Pulmonary artery endothelial cell (primary cell): Measurements from ENCODE around the gene BUD13. TPM values are rescaled to one million over a fixed set of nuclear protein-coding genes. Genes with fewer than 3 reads are reported as not detected.
"Not testable (repeated sequence)": the region's sequence is repeated elsewhere in the genome, so short reads cannot be mapped to it uniquely, and the experiment has no call there.

ENCODE experiments used
- DNase-seq: peaks from one replicate; pipeline ENCODE4 v3.0.0-alpha.2; 2011; ENCODE audit warnings: low read depth, low spot score
- total RNA-seq: library from RNA; depleted of rRNA; stranded (reverse); fragments of >200 nt; gene quantifications from 2 replicates; pipeline ENCODE4 v1.2.3, GENCODE V29; 2014

BUD13 gene, protein sequence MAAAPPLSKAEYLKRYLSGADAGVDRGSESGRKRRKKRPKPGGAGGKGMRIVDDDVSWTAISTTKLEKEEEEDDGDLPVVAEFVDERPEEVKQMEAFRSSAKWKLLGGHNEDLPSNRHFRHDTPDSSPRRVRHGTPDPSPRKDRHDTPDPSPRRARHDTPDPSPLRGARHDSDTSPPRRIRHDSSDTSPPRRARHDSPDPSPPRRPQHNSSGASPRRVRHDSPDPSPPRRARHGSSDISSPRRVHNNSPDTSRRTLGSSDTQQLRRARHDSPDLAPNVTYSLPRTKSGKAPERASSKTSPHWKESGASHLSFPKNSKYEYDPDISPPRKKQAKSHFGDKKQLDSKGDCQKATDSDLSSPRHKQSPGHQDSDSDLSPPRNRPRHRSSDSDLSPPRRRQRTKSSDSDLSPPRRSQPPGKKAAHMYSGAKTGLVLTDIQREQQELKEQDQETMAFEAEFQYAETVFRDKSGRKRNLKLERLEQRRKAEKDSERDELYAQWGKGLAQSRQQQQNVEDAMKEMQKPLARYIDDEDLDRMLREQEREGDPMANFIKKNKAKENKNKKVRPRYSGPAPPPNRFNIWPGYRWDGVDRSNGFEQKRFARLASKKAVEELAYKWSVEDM
- total RNA-seq, result 20.2 and 25.3 TPM in 2 replicates

DNA sequence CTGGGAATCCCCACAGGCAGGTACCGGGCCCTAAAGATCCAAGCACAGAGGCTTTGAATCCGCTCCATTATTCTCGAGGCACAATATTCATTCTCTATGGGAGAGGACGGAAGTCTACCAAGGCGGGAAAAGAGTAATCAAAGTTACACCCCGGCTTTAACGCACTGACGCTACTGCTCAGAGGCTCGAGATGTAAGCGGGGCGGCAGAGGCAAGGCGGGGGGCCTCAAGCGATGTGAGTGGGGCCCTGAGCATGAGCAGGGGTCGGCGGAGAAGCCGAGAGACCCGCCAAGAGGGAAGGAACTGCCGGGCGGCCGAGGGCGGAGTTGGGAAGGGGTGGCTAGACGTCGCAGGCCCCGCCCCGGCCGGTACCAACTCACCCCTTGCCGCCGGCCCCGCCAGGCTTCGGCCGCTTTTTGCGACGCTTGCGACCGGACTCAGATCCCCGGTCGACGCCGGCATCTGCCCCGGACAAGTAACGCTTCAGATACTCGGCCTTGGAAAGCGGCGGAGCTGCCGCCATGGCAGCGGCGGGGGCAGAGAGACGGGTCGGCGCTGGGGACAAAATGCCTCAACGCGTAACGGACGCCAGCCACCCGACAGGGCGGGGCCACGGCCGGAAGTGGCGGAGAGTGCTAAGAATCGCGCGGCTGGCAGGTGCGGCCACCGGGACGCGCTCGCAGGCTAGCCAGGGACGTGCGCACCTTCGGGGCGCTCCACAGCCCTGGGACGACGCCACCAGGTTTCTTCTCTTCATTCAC is at the start of gene BUD13:
TSS of gene BUD13 (minus strand) at position 545 of the 760 bp plus-strand sequence. CDS start at position 522, 23 bp downstream.
- DNase-seq, result peak; percentile 51

DNA sequence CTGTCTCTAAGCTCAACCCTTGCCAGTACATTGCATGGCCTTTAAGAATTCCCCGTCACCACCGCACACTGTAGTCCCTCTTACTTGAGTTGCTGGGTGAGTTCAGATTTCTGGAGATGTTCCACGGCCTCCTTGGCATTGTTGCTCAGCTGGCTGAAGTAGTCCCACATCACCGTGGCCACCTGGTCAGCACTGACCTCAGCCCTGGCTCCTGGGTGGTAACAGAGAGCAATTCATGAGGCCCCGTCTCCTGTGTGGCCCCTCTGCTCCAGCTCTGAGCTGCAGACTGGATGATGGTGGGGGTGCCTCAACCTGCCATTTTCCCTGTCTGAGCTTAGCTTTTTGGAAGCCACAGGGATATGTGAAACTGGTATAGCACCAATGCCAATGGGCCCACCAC is 49.8 kb upstream of the BUD13 start:
- no peak for DNase-seq

DNA sequence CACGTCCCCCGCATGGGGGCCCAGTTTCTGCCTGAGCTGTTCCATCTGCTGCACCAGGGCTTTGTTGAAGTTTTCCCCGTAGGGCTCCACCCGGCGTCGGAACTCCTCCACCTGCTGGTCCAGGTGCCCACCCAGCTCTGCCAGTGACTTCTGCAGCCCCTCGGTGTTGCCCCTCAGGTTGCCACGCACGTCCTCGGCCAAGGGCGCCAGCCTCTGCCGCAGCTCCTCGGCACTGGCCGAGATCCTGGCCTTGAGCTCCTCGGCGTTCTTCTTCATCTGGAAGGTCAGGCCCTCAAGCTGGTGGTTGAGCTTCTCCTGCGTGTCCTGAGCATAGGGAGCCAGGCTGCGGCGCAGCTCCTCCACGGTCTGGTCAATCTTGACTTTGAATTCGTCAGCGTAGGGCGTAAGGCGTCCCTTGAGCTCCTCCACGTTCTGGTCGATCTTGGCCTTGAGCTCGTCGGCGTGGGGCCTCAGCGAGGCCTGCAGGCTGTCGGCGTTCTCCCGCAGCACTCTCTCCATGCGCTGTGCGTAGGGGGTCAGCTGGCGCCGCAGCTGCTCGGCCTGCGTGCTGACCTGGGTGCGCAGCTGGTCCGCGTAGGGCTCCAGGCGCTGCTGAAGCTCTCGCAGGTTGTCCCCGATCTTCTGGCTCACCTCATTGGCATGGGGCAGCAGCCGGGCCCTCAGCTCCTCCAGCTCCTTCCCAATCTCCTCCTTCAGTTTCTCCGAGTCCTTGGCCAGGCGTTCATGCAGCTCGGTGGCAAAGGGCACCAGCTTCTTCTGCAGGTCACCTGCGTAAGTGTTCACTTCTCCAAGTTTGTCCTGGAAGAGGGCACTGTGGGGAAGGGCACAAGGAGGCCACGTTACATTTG is 48.5 kb upstream of the BUD13 start:
- DNase-seq, result no peak

DNA sequence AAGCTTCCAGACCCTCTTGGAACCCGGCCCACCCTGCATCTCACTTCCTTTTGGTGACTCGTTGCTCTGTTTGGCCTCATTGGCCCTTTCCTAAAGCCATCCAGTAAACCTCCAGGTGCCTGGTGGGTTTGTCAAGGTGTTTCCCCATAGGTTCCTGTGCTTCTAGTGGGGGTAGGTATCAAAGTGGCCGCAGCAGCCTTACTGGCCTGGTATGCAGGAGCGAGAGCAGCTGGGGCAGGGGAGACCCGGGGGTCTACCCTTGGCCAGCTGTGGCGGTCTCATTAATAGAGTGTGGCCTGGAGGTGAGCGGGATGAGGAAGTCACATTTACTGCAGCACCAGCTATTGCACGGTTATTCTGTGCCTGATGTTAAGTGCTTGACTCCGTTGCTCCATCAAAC is 46.3 kb upstream of the BUD13 start:
- DNase-seq, result no peak

DNA sequence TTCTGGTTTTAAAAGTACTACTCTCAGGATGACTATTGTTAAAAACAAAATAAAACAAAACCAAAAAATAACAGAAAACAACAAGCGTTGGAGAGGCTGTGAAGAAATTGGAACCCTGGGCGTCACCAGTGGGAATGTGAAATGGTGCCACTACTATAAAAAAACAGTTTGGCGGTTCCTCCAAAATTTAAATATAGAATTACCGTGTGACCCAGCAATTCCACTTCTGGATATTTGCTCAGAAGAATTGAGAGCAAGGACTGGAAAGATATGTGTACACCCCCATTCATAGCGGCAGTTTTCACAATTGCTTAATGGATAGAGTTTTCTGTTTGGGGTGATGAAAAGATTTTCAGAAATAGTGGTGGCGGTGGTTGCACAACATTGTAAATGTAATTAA is 41.7 kb upstream of the BUD13 start:
- no peak for DNase-seq

DNA sequence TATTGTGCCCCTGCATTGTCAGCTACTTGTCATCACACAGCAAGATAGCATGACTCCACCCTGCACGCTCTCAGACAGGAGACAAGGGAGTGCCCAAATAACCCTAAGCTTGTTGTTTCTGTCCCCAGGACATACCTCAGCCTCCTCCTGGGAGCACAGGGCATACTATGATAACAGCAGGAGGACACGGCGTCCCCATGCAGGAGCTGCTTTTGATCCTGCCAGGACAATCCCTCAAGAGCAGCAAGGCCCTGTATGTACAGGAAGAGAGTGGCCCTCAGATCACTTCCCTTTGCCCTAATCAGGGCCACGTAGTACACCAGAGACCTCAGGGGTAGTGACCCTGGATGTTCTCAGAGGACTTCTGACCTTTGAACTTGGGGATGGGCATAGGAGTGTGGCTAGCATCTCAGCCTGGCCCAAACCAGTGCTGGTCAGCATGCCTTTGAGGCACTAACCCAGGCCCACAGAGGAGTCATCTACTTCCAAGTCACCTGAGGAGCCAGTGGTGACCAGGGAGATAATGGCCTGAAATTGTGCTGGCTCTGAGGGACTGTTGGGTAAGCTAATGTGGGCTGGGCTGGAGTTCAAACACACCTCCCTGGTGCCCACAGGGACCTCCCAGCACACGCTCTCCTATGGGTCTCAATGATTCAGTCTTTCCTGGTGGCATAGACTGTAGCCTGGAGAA is 41.1 kb upstream of the BUD13 start:
- no peak for DNase-seq

DNA sequence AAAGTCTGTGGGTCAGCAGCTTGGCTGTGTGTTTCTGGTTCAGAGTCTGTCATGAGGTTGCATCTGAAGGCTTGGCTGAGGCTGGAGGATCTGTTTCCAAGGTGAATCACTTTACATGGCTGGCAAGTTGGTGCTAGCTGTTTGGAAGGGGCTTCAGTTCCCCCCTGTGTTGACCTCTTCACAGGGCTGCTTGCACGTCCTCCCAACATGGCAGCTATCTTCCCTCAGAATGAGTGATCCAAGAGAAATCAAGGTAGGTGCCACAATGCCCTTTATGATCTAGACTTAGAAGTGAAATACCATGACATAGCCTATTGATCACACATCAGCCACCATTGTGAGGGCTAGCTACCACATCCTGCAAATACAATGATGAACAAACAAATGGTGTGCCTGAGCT is 40.4 kb upstream of the BUD13 start:
- DNase-seq, result no peak

DNA sequence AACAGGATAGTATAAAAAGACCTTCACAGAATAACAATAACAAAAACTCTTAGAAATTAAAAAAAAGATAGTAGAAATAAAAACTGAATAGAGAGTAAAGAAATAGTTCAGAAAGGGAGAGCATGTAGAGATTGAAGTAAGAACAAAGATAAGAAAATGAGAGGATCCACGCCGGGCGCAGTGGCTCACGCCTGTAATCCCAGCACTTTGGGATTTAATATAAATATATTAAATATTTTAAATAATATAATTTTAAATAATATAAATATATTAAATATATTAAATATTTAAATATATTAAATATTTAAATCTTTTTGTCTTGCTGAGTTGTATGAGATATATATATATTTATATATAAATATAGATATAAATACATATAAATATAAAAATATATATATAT is 39.3 kb upstream of the BUD13 start:
- DNase-seq, result no peak

DNA sequence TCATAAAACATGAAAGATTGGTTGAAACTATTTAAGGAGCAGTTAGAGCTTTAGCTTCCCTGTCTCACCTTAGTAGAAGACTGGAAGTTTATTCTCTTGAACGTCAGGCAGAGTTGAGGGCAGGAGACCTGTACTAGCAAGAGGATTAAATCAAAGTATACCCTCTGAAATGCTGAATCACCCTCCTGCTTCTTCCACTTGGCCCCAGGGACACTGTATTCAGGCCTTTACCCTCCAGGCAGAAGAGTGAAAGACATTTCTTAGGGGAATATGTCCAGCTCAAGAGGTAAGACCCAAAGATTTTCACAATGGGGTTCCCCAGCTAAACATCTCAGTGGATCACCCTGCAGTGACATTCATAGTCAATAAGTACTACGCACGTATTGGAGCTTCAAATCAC is 38.4 kb upstream of the BUD13 start:
- DNase-seq, result no peak

DNA sequence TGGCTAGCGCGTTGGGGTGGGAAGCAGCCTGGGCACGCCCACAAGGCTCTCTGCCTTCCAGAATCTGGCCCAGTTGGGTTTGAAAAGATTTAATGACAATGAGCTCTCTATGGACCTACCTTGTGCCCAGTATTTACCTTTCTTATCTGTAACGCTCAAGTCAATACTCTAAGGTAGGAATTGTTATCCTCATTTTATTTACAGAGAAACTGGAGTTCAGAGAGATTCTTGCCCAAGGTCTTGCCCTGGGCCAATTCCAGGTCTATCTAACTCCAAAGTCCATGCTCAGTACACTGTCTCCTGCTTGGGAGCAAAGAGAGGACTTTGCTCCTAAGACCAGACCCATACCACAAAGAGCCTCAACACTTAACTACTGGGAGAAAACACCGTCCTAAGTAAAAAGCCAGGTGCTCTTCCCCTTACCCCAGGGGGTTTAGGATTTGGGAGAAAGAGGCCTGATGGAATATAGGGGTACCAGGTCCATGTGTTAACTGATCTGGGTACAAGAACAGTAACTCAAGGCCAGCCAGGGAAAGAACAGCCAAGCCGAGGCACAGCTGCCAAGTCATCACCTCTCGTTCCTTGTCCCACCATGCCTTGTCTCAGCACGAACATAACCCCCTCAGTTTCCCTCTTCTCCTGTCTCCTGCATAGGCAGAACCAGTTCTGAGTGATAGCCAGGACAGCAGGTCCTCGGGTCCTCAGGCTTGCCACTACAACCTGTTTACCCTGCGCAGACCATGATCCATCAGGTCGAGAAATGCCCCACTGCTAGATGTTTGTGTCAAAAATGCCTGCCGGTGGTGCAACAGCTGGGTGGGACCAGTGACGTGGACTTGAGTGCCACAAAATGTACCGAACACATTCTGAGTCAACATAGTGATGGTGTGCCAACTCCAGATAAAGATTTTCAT is 35.7 kb upstream of the BUD13 start:
- DNase-seq, result no peak

DNA sequence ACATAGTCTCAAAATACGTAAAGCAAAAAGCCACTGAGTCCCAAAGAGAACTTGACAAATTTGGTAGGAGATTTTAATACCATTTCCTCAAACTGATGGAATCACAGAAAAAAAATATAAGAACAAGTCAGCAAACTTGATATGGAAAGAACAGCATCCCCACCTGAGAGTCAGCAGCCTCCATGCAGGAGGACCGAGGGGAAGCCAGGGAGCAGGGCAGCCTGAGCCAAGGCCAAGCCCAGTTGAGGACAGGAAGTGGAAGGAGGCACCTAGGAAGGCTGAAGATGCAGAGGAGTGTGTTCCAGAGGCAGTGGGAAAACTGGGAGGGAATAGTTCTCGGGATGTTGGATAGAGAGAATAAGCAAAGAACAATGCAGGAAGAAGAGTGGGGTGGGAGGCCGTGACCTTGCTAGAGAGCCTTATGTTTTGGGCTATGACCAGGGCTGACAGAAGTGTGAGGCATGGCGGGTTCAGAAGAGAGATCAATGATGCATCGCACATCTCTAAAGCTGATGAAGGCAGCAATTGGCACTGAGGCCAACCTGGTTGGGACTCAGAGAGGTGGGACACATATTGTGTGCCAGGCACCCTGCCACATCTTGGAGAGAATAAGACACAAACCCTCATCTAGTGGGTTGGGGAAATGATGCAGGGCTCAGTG is 34.9 kb upstream of the BUD13 start:
- DNase-seq, result no peak

DNA sequence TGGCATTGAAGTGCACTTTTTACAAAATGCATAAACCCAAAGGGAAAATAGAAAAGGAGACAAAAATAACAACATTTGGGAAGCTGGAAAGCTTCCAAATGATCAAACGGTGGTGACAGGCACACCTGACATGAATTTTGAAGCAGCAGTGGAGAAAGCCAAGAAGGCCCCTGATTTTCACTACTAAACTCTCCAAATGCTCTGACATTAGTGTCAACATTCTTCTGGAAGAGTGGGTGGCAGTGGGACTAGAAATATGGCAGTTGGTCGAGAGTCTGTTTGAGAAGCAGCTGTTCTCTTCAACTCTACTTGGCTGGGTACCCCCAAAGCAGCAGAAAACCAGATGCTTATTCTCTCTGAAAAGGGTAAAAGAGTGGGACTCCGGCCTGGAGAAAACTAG is 31.2 kb upstream of the BUD13 start:
- DNase-seq, result no peak

DNA sequence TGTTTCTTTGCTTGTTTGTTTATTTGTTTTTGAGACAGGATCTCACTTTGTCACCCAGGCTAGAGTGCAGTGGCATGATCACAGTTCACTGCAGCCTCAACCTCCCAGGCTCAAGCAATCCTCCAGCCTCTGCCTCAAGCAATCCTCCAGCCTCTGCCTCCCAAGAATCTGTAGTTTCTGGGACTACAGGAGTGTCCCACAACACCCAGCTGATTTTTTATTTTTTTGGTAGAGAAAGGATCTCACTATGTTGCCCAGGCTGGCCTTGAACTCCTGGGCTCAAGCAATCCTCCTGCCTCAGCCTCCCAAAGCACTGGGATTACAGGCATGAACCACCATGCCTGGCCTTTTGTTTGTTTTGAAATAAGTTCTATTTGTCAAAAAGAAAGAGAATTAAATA is 28.9 kb upstream of the BUD13 start:
- DNase-seq, result not testable (repeated sequence)

DNA sequence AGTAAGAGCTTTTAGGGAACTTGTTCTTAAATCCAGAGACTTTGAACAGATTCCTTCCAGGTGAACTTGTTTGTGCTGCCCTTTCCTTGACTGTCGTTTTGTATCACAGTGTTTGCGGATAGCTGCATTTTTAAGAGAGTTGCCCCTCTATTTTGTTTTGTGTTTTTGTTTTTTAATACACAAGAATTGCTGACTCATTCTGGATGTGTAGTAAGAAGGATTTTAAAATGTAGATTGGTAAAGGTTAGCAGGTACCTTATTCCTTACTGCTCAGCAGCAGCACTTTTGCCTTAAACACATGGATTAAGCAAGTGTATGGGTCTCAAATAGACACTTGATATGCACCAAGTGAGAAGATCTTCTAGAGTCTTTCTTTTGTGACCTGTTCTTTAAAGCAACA is 27.8 kb upstream of the BUD13 start:
- no peak for DNase-seq

DNA sequence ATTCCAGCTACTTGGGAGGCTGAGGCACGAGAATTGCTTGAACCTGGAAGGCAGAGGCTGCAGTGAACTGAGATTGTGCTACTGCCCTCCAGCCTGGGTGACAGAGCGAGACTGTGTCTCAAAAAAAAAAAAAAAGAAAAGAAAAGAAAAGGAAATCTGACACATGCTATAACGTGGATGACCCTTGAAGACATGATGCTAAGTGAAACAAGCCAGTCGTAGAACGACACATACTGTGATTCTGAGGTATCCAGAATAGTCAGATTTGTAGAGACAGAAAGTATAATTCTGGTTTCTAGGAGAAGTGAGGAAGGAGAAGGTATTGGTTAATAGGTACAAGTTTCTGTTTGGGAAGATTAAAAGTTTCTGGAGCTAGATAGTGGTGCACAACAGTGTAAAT is 25.6 kb upstream of the BUD13 start:
- DNase-seq, result no peak

DNA sequence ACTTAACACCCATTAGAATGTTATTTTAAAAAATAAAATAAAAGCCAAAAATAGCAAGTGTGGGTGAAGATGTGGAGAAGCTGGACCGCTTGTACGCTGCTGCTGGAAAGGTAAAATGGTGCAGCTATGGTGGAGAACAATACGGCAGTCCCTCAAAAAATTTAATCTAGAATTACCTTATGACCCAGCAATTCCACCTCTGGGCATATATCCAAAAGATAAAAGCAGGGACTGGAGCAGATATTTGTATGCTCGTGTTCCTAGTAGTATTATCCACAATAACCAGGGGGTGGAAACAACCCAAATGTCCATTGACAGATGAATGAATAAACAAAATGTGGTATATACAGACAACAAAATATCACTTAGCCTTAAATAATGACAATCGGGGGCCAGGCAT is 25.0 kb upstream of the BUD13 start:
- DNase-seq, result no peak

DNA sequence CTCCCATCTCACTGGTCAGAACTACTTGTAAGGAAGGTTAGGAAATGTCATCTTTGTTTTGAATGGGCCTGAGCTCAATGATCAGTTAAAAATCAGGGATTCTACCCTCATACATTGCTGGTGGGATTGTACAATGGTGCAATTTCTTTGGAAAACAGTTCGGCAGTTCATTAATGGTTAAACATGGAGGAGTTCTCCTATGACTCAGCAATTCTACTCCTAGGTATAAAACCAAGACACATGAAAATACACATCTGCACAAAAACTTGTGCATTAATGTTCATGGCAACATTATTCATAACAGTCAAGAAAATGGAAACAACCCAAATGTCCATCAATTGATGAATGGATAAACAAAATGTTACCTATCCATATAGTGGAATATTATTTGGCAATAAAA is 23.8 kb upstream of the BUD13 start:
- no peak for DNase-seq

DNA sequence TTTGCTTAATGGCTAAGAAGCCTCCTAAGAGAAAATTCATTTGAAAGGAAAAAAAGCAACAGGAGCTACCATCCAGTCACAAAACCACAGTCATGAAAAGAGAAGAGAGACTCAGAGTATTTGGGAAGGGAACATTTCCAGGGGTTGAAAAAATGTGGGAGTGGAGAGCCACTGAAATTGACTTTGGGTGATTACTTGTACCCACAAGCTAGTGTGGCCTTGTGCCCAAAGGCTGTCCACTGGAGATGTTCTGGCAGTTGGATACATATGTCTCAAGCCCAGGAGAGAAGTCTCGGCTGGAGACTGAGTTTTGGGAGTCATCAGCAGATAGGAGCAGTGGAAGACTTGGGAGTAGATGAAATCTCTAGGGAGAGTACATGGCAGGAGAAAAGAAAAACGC is 22.1 kb upstream of the BUD13 start:
- no peak for DNase-seq

DNA sequence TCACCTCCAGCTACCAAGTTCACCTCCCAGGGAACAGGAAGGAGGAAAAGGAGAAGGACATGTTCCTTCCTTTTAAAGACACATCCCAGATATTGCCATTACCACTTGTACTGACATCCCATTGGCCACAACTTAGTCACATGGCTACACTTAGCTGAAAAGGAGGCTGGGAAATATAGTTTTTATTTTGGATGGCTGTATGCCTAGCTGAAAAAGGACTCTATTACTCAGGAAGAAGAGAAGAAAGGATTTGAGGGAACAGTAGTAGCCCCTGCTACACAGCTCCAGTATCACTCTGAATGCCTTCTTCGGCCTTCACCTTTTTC is 20.9 kb upstream of the BUD13 start:
- no peak for DNase-seq
